IPS-18c (cell line): ENCODE data around the gene ZMAT5.
A peak's percentile ranks its signal among the peaks of the same experiment; 100 is the strongest.

Experiments
- H3K4me3 ChIP-seq: 2 replicates; pipeline ENCODE4 v1.7.0; 2013; ENCODE audit warnings: low read depth, mild to moderate bottlenecking, low read length, moderate library complexity; ENCODE audit not compliant: insufficient read depth
- H3K9me3 ChIP-seq: one replicate; pipeline ENCODE4 v1.6.1; 2013; ENCODE audit warnings: mild to moderate bottlenecking, low read length, moderate library complexity; ENCODE audit not compliant: control insufficient read depth, insufficient read depth

ZMAT5 gene

DNA sequence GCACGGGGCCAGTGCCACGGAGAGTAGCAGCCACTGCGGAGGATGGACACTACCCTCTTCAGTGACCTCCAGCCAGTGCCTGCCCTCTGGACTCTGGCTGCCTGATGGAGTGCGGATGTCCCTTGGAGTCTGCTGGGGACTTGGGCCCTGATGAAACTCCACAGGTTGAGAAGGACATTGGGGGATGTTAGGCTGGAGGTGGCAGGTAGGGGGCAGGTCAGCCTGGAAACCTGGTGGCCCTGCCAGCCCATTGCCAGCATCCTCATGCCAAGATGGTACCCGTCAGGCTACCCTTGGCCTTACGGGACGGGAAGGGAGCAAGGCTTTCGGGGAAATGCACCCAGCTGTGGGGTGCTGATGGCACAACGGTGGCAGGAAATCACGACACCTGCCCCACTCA is 43.0 kb downstream of the ZMAT5 start:
- Histone ChIP-seq H3K4me3 (no peak overlapping the region), H3K9me3 (no peaks in the 10 kb centered on the region)

DNA sequence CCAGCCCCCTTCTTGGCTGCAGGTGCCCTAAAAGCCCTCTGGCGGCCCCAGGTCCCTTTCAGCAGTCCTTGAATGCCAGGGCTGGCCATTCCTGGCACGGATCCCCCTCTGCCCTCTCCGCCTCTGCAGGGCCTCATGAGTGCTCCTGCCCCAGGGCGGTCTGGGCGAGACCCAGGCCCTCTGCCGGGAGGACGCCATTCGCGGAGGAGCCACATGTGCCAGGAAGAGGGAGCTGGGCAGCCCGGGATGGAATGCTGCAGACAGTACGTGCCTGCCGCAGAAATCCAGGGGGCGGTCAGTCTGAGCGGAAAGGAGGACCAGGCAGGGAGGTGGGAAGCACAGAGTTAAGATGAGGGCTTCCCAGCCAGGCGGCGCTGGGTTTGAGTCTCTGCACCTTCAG is 44.2 kb downstream of the ZMAT5 start:
- no peak overlapping the region for H3K4me3 ChIP-seq
- no peaks in the 10 kb centered on the region for H3K9me3 ChIP-seq

DNA sequence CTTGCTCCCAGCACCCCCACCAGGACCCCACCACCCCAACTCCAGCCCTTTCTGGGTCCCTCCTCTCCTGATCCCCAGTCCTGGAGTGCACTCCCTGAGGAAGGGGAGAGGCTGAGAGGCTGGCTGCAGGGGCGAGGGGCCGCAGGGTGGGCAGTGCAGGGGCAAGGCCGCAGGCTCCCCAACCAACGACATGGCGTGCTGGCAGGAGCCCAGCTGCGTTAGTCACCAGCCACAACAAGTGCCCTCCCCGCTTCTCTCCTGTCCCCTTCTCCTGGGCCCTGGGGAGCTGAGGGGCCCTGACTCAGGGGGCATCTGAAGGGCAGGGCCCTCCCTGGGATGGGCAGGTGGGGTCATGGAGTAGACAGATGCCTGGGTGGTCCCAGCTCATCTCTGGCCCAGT is 44.7 kb downstream of the ZMAT5 start:
- Histone ChIP-seq H3K4me3 (no peak overlapping the region), H3K9me3 (no peaks in the 10 kb centered on the region)

DNA sequence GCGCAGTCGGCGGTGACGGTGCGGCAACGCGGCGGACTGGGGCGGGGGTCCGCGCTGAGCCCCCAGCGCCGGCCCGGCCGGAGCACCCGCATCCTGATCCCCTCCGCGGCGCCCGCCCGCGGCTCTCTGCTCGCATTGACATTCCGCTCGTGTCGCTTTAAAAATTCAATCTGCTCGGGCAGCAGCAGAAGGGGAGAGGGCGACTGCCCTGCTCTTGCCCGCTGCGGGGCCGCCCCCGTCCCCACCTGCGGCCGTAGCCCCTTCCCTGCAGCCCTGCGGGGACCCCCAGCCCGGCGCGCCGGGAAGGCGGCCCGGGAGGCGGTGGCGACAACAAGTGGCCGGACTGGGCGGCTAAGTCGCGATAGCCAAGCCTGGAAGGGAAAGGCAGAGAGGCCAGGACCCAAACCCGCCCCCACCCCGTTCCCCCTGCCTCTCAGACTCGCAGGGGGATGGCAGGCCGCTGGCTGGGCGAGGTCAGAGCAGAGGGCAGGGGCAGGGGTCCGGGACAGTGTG is 45.9 kb downstream of the ZMAT5 start:
- Histone ChIP-seq H3K9me3 (no peaks in the 10 kb centered on the region), H3K4me3 (peak overlapping the region; percentile 25)

DNA sequence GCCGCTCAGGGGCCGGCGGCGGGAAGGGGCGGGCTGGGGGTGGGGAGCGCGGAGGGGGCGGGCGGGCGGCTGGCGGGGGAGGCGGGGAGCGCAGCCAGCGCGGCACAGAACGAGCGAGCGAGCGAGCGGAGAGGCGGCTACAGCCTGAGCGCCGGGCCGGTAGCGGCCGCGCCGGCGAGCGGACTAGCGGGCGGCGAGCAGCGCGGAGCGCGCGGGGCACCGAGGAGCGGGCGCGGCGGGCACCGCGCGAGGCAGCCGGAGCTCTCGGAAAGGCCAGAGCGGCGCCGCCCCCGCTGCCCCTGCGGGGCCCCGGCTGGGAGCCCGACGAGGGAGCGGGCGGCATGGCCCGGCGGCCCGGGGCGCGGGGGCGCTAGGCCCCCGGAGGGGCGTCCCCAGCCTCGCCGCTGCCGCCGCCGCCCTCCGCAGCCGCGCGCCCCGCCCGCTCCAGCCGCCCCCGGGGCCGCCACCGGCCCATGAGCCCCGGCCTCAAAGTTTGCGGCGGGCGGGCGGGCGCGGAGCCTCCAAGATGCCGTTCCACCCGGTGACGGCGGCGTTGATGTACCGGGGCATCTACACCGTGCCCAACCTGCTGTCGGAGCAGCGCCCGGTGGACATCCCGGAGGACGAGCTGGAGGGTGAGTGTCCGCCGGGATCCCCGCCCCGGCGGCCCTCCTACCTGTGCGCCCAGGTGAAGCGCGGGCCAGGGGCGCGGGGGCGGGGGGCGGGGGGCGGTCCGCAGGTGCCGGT is 46.7 kb downstream of the ZMAT5 start, which contains the start of gene CABP7:
TSS of gene CABP7 (plus strand) at position 105 of the 747 bp plus-strand sequence. CDS start at position 527, 422 bp downstream.
- Histone ChIP-seq H3K4me3 (peak within 1 kb of the TSS; percentile 25), H3K9me3 (no peaks in the 10 kb centered on the region)

DNA sequence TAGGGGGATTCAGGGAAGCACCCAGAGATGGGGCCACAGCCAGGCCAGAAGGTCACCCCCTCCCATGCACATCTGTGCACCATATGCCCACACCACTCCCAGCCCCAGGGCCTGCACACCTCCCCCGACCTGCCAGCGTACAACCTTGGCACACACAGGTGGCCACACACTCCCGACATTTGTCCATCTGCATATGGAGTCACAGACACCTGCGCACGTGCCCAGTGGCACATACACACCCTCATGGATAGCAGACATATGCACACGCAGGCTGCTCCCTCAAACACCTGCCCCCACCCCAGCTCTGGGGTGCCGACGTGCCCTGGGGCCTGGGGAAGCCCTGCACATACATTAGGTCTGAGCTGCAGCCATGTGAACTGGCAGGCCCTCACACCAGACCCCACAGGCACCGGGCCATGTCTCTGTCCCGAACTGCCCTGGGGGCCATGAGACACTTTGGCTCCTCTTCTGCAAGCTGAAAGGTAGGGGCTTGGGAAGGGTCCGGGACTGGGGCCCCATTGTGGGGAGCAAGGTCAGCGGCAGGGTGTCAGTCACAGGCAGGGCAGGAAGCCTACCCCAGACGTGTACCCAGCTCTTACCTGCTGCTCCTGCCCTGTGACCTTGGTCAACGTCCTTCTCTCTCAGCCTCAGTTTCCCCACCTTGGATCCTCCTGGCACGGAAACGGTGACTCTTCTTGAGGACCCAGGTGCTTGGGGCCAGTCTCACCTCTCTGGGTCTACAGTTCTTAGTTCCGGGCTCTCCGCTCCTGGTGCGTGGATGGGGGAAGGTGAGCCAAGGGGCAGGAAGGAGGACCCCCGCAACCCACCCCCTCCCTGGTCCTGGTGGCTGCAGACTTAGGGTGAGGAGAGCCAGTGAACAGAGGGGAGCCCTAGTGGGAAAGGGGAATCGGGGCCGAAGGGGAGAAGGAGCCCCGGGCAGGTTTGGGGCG is 47.6 kb downstream of the ZMAT5 start:
- H3K9me3 ChIP-seq, result no peaks in the 10 kb centered on the region
- no peak overlapping the region for H3K4me3 ChIP-seq

DNA sequence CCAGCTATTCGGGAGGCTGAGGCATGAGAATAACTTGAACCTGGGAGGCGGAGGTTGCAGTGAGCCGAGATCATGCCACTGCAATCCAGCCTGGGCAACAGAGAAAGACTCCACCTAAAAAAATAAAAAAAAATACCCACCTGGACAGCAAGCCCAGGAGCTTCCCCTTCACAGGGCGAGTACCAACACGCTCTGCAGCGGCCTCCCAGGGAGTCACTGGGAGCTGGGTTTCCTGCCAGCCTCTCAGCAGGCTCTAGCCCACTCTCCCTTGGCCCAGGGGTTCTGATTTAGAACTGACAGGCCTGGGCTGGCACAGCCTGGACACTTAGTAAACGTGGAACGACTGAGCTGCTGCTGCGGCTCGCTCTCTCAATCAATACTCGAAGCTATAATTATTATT is 49.0 kb downstream of the ZMAT5 start:
- Histone ChIP-seq H3K9me3 (no peaks in the 10 kb centered on the region), H3K4me3 (no peak overlapping the region)

DNA sequence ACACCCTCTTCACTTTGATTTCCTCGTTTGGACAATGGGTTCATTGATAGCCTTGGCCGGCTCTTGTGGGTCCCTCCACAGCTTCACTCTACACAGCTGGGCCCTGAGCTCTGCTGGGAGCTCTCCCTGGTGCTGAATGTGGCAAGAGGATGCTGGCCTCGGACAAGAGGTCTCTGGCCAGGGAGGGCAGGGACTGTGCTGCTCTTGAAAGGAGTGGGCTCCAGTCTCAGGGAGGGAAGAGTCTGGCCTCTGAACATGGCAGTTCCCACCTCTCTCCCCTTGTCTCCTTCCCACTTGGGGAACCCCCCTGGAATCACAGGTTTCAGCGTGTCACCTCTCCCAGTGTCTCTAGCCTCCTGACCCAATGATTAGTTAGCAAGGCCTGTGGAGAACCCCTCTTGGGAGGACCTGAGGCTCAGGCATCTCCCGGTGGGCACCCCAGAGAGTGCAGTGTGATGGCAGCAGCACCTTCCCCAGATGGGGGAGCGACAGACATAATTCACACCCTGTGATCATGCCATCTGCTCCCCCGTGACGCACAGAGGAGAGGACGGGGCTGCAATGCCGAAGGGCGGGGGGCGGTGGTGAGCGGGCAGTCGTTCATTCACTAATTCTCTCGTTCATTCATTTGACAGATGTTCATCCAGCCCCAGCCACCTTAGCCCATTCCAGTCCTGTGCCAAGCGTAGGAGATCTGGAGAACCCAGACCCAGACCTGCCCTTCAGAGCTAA is 49.8 kb downstream of the ZMAT5 start:
- H3K4me3 ChIP-seq, result no peak overlapping the region

DNA sequence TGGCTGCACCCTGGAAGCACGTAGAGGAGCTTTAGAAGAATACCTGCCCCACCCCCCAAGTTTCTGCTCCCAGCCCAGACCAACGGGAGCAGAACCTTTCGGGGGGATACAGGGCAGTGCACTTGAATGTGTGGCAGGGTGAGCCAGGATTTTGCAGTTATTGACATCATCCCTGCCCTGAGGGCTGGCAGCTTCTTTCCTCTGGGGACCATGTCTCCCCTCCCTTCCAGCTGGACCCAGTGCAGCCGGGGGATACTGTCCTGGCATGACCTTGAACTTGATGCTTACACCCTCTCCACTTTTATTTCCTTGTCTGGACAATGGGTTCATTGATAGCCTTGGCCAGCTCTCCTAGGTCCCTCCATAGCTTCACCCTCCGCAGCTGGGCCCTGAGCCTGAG is 51.1 kb downstream of the ZMAT5 start:
- H3K9me3 ChIP-seq, result no peaks in the 10 kb centered on the region
- H3K4me3 ChIP-seq, result no peak overlapping the region

More for the DNA sequence above, 49.8 kb downstream of the ZMAT5 start:
- no peaks in the 10 kb centered on the region for H3K9me3 ChIP-seq

DNA sequence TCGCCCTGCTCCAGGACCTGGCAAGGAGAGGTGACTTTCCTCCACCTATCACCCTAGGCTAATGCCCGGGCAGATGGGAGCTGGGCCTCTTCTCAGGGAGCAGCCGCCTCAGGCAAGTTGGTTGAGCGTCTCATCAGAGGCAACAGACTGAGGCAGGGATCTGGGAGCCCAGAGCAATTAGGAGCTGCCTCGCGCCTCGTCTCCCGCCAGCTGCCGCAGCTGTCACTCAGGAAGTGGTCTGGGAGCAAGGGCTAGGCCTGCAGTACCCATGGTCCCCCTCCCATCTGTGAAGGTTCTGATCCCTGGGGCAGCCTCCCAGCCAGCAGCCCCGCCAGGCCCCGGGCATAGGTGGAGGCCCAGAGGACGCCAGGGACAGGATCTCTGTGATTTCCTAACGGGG is 51.6 kb downstream of the ZMAT5 start:
- no peaks in the 10 kb centered on the region for H3K9me3 ChIP-seq
- H3K4me3 ChIP-seq, result no peak overlapping the region

DNA sequence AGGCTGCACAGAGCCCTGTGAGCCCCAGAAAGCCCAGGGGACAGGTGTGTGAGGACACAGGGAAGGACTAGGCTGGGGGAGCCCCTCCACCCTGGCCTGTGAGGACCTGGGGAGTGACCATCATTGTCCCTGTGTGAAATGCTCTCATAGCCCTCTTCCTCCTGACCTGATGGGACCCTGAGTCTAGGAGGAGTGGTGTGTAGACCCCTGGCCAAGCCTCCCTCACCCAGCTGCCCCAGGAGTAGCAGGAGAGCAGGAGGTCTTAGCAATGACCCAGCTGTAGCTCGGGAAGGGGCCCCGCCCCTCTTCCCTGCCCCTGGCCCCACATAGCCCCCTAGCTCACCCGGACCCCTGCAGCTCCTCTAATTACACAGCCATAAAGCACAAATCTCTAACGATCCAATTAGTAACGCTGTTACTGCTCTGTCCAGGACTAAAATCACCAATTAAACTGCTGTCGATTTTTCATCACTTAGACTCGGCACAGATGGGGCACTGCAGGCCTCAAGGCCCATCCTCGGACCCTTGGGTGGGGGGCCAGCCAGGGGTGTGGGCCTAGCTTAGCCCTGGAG is 53.6 kb downstream of the ZMAT5 start:
- Histone ChIP-seq H3K9me3 (no peaks in the 10 kb centered on the region), H3K4me3 (no peak overlapping the region)

DNA sequence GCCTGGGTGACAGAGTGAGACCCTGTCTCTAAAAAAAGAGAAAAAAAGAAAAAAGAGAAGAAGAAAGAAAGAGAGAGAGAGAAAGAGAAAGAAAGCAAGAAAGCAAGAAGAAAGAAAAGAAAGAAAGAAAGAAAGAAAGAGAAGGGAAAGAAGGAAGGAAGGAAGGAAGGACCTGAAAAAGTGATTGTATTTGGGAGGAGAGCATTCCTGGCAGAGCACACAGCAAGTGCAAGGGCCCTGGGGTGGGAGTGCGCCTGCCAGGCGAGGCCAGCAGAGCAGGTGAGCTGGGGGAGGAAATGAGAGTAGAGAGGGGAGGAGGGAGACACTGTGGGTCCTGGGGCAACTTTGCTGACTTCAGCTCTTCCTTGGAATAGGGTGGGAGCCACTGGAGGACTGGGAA is 54.7 kb downstream of the ZMAT5 start:
- no peaks in the 10 kb centered on the region for H3K9me3 ChIP-seq

DNA sequence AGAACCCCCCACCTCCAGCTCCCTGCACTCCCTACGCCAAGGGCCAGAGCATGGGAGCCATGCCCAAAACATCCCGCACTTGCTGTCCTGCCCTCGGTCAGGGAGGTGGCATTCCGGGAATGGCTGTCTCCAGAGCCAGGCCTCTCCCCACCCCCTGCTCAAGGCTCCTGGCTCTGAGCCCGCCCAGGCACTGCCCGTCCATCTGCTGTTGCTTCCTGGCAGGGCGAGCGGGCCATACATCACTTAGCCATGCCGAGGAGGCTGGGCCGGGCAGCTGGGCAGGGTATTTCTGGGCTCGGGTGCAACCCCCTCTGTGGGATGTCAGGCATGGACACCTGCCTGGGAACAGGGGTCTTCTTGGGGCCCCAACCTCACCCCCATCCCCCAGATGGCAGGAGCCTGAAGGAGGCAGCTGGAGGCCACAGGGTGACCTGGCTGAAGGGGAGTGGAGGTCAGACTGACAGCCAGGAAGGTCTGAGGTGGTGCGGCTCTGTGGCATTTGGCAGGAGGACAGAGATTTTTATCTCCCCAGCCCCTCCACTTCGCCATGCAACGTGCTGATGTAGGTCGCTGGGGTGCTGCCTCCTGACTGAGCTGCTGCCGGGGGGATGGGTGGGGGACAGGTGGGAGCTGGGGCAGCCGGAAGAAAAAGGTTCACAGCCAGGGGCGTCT is 55.7 kb downstream of the ZMAT5 start:
- Histone ChIP-seq H3K9me3 (no peaks in the 10 kb centered on the region), H3K4me3 (no peak overlapping the region)

More for the DNA sequence above, 54.7 kb downstream of the ZMAT5 start:
- H3K4me3 ChIP-seq, result no peak overlapping the region

DNA sequence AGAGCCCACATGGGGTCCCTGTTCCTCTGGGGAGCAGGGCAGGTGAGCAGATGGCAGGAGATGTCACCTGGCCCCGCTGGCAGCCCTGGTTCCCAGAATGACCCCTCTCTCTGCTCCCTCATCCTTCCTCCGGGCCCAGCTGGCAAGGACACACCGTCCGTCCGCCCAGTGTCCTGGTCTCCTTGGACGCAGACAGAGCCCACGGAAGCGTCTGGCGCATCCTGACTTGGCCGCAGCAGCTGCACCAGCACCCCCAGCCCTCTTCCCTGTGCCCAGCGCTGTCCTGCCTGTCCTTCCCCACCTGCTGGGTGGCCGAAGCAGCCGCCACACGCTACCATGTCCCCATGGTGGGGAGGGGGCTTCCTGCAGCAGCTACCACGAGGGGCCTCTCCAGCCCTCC is 56.6 kb downstream of the ZMAT5 start:
- no peaks in the 10 kb centered on the region for H3K9me3 ChIP-seq
- no peak overlapping the region for H3K4me3 ChIP-seq

DNA sequence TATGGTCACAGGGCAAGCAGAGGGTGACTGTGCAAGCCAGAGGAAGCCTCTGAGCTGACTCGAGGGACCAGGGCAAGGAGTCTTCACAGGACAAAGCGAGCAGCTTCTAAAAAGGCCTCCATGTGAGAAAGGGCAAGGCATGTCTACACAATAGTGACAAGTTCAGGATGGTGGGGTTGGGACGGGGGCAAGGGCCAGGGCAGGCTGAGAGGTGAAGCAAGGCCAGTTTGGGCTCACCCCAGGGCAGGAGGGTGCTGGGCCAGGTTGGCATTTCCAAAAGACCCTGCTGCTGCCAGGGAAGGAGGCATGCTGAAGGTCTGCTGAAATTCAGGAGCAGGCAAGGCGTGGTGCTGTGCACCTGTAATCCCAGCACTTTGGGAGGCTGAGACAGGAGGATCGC is 59.3 kb downstream of the ZMAT5 start:
- H3K4me3 ChIP-seq, result no peak overlapping the region
- H3K9me3 ChIP-seq, result peaks cover 7% of the 10 kb centered on the region

DNA sequence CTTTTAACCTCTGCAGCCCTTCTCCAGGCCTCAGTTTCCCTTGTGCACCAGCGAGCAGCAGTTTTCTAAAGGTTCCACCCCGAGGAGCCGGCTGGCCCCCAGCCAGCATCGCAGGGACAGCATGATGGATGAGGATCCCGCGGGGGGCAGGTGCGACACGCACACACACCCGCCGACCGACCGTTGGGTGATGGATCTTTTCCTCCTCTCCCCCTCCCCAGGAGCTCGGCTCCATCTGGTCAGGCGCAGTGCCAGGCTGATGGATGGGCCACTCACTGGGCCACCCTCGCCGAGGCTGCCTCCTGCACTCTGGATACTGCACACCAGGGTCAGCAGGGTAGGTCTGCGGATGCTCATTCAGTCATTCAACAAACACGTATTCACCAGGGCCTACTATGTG is 59.8 kb downstream of the ZMAT5 start:
- Histone ChIP-seq H3K9me3 (peaks cover 7% of the 10 kb centered on the region), H3K4me3 (no peak overlapping the region)
